CD4-positive, alpha-beta T cell treated with Interleukin-4 for 1 hour (primary cell): Measurements from ENCODE around the gene BPIFB4.
"Not testable (repeated sequence)": the region's sequence is repeated elsewhere in the genome, so short reads cannot be mapped to it uniquely, and the experiment has no call there.

Experiments
- DNase-seq, 2 donors: peaks; one replicate each; pipeline ENCODE4 v3.0.0-alpha.2; 2020 to 2022

Gene BPIFB4

GRCh38 chr20:33122297-33122696 is 42.9 kb downstream of the BPIFB4 start:
- DNase-seq = not testable (repeated sequence)

DNA sequence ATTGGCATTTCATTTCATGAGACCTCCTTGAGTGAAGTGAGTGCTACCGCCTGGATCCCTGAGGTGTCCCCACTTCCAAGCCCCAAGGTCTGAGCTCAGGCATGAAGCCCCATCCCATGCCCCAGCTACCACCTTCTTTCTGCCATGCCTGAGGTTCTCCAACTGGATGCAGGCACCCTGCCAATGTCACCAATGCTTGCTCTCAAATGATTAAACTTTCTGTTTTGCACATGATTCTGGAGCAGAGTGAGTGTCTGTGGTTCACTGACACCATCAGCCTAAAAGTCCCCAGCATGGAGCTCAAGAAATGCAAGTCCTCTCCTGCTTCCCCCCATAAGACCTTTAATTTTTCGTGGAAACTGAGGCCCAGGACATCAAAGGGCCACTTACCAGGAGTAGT is 44.8 kb downstream of the BPIFB4 start:
- no peak for DNase-seq

GRCh38 chr20:33124994-33125393 is 45.6 kb downstream of the BPIFB4 start:
- no peak for DNase-seq

GRCh38 chr20:33125983-33126382 is 46.5 kb downstream of the BPIFB4 start:
- DNase-seq = no peak

GRCh38 chr20:33127422-33128097 is 48.1 kb downstream of the BPIFB4 start:
- DNase-seq = no peak

DNA sequence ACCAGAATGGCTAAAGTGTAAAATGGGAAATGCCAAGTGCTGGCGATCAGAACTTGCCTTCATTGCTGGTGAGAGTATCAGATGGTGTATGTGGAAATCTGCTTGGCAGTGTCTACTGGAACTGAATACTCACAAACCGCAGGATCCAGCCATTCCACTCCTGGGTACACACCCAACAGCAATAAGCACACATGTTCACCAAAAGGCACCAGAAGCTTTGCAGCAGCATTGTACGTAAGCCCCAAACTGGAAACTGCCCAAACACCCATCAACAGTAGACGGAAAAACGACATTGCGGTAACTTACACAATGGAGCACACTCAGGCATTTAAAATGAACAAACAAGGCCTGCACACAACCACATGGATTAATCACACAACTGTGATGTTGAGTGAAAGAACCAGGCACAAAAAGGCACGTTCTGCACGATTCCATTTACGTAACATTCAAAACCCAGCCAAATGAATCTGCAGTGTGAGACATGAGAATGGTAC is 51.2 kb downstream of the BPIFB4 start:
- no peak for DNase-seq

DNA sequence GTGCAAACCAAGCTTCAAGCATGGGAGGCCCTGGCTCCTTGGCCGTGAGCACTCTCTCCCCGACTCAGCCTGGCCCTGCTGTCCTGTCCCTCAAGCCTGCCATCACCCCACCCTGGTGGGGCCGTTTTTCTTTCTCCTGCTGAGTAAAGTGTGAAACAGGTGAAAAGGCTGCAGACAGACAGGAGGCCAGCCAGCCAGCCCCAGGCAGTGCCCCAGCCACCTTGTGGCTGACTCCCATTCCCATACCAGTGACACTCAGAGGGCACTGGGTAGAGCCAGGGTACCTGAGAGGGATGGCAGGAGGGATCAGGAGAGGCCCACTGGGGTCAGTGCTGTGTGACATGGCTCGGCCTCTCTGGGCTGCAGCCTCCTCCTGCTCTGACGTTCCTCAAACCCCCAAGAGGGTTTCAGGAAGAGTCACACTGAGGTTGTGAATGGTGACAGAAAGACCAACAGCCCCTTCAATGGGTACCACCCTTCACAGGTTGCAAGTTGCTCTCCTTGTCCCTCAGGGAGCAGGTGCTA is 52.6 kb downstream of the BPIFB4 start:
- no peak for DNase-seq

GRCh38 chr20:33132513-33133372 is 53.3 kb downstream of the BPIFB4 start:
- no peak for DNase-seq

GRCh38 chr20:33133373-33133941 is 54.0 kb downstream of the BPIFB4 start:
- no peak for DNase-seq

DNA sequence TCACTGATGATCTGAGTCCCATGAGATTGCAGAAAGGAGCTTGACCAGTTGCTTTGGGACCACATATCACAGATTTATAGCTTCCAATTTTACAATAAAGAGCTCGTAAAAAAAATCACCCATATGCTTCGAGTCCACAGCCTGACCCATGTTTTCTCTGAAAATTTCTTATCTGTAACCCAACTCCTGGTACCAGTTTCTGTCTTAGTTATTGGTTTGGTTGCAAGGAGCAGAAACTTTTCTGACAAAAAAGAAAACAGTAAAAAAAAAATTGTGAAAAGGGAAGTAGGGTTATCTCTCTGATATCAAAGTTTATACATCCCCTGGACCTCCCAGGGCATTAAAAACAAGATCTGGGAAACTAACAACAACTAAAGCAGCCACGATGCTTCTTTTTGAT is 57.8 kb downstream of the BPIFB4 start:
- DNase-seq = no peak

GRCh38 chr20:33139467-33139866 is 60.0 kb downstream of the BPIFB4 start:
- no peak for DNase-seq

- DNase-seq = no peak
These were observed 66.1 kb downstream of the BPIFB4 start for GRCh38 chr20:33145521-33145920.

- DNase-seq = no peak
These were observed 67.9 kb downstream of the BPIFB4 start for GRCh38 chr20:33147299-33147698.

DNA sequence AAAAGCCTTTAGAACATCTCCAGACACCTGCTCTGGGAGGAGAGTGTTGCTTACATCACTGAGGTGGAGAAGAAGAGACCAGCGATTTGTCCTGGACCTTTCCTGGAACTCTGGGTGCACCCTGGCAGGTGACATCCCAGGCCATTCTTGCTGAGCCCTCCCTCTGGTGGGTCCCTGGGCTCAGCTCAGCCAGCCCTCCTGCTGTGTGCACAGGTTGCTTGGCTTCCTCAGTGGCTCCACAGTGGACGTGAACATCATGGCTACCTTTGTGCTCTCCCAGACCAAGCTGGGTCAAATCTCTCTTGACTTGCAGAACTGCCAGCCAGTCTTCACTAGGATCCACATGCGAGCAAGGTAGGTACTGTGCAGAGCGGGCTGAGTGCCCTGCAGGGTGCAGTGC is 68.6 kb downstream of the BPIFB4 start:
- no peak for DNase-seq

- DNase-seq = no peak
These were observed 74.8 kb downstream of the BPIFB4 start for GRCh38 chr20:33154252-33154651.

DNA sequence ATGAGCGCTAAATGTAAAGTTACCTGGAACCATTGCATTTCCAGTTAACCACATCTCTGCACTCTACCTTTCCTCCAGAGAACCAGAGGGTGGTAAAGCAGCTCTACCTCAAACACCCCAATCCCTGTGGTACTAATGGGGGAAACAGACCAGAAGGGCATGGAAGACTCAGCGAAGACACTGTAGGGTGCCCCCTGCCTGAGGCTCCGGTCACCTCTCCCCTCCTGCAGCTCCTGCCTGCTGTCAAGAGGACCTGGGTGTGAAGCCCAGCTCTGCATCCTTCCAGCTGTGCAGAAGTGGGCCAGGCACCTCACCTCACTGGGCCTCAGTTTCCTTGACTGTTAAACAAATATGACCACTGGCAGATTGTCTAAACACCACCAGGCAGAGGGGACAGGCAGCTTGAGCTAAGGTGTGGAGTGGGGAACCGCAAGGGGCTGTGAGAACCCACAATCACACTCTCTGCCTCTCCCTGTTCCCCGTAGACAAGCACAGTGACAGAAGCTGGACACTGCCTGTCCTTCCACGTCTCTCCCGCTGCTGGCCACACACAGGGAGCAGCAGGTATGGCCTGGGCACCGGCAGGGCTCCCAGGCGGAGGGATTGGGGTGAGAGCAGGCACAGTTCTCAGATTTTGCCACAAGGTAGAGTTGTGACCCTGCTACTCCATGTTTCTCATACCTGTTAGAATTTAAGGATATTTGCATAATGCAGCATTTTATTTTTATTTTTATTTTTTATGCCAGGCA is 79.4 kb downstream of the BPIFB4 start:
- no peak for DNase-seq

GRCh38 chr20:33159713-33160112 is 80.3 kb downstream of the BPIFB4 start:
- no peak for DNase-seq

GRCh38 chr20:33160681-33161080 is 81.2 kb downstream of the BPIFB4 start:
- no peak for DNase-seq
